Prostate gland (tissue), 2 donors: ENCODE measurements around the gene TTYH1.
A peak's percentile ranks its signal among the peaks of the same experiment; 100 is the strongest.

Experiments
- POLR2A ChIP-seq: fragments of 450-650 bp; IDR thresholded peaks from one replicate; pipeline ENCODE4 v1.6.1; 2016; ENCODE audit warnings: antibody characterized with exemption, mild to moderate bottlenecking
- POLR2AphosphoS5 ChIP-seq: sonication (generic); formaldehyde crosslinking; IDR thresholded peaks from one replicate; pipeline ENCODE4 v1.6.1; 2017; ENCODE audit warnings: antibody characterized with exemption
- TF ChIP-seq, protein P1 (sequence below), 4 experiments: fragments of 200-600 bp in 2 of 4; fragments of 450-650 bp in 2 of 4; sonication (generic) in 2 of 4; IDR thresholded peaks; 1 replicate in 3 of 4; 2 replicates in 1 of 4; pipeline ENCODE4 v1.5.1; 2016 to 2019; ENCODE audit warnings: antibody characterized with exemption in 4 of 4, mild to moderate bottlenecking in 2 of 4, moderate library complexity in 2 of 4

- TF ChIP-seq, protein P1, sequence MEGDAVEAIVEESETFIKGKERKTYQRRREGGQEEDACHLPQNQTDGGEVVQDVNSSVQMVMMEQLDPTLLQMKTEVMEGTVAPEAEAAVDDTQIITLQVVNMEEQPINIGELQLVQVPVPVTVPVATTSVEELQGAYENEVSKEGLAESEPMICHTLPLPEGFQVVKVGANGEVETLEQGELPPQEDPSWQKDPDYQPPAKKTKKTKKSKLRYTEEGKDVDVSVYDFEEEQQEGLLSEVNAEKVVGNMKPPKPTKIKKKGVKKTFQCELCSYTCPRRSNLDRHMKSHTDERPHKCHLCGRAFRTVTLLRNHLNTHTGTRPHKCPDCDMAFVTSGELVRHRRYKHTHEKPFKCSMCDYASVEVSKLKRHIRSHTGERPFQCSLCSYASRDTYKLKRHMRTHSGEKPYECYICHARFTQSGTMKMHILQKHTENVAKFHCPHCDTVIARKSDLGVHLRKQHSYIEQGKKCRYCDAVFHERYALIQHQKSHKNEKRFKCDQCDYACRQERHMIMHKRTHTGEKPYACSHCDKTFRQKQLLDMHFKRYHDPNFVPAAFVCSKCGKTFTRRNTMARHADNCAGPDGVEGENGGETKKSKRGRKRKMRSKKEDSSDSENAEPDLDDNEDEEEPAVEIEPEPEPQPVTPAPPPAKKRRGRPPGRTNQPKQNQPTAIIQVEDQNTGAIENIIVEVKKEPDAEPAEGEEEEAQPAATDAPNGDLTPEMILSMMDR (IDR thresholded peaks at IDR 0.05): peak in 1 of 4 experiments; percentile 38
- peak; percentile 8 for TF ChIP-seq POLR2AphosphoS5
- no peak for TF ChIP-seq POLR2A
These were observed 15.3 kb downstream of the TTYH1 start for GRCh38 chr19:54430306-54431254.
